Epidermal melanocyte (primary cell): ENCODE results near the gene STIMATE.

Experiments used
- DNase-seq: peaks from one replicate; pipeline ENCODE4 v3.0.0; 2011; ENCODE audit warnings: low spot score; ENCODE audit not compliant: insufficient read length

Gene STIMATE

DNA sequence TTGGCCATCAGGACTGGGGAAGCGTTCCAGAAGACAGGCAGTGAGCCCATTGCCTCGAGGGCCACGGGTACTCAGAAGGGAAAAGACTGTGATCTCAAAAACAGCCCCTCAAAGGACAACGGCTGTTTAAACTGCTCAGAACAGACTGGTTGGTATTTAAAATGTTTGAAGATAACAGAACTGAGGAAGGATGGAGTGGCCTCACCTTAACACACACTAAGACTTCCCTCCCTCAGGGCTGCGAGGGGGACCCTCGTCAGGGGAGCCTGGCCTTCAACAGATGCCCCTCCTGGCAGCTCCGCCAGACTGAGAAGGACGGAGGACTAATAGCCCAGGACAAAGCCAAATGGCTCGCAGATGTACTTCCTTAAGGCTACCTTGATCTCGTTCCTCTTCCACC is 2.6 kb downstream of the STIMATE start:
- no peak for DNase-seq

DNA sequence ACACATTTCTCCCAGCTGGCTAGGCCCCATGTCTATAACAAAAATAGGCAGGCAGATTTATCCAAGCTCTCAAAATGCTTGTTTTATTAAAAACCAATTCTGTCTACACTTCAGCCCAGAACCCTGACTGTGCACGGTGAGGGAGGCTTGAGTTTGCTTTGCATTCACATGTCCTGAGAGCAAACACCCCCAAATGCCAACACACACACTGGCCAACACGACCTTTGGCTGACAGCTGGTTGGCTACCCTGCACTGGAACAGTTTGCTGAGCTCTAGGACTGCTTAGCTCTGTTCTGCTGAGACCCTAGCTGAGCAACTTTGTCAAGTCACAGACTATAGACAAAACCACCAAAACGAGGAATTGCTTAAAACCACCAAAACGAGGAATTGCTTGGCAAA is 3.6 kb downstream of the STIMATE start:
- DNase-seq: no peak

- DNase-seq: no peak
Measured at GRCh38 chr3:52892625-52893311, 4.6 kb downstream of the STIMATE start.

GRCh38 chr3:52892290-52892624 is 5.1 kb downstream of the STIMATE start:
- no peak for DNase-seq

- DNase-seq: peak; percentile 73
Measured at GRCh38 chr3:52891615-52892081, 5.7 kb downstream of the STIMATE start.

DNA sequence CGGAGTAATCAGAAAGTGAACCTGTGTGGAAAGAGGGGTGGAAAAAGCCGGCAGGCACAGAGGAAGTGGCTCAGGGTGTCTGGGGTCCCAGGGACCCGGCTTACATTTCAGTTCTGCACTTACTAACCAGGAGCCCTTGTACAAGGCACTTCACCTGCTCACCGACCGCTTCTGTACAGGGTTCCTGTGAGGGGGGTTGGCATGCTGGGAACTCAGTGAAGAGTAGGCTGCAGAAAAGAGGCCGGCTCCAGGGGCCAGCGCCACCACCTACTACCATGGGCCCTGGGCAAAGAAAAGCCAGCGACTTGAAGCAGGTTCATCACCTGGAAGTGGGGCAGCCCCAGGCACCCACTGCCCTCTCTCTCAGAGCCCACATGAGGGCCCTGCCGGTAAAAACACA is 6.2 kb downstream of the STIMATE start:
- DNase-seq: no peak

DNA sequence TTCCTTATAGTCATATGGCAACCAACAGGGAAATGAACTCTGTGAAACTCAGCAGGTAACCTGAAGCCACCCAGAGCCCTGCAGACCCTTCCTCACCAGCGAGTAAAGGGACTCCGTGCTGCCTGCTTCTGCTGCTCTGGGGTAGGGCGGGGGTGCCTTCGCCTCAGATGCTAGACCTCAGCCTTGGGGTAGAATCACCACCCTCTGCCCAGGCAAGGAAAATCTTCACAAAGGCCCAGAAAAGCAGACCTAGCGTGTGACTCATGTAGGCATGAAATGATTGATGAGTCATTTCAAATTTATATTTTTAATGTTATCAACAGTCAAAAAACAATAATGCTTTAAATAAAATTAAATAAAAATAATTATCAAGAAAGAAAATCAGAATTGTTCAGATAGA is 6.6 kb downstream of the STIMATE start:
- DNase-seq: no peak

- DNase-seq: no peak
Measured at GRCh38 chr3:52889901-52890300, 7.4 kb downstream of the STIMATE start.

DNA sequence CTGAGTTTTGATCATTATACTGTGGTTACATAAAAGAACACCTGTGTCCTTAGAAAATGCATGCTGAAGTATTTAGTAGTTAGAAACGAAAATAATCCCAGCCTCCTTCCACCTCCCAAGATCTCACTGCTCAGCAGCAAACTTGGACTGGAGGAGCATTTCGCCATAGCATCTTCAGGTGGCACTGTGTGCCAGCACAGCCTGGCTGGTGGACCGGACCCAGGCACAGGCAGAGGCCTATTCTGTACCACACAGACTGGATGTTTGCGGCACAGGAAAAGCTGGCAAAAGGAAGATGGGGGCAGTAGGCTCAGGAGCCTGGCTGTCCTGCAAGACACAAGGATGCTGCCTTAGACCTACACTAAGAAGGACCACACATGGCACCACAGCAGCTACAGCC is 10.2 kb downstream of the STIMATE start:
- DNase-seq: no peak

GRCh38 chr3:52886049-52886730 is 11.2 kb downstream of the STIMATE start:
- no peak for DNase-seq

GRCh38 chr3:52882377-52882776 is 15.0 kb downstream of the STIMATE start:
- no peak for DNase-seq

- DNase-seq: no peak
Measured at GRCh38 chr3:52881871-52882270, 15.5 kb downstream of the STIMATE start.

DNA sequence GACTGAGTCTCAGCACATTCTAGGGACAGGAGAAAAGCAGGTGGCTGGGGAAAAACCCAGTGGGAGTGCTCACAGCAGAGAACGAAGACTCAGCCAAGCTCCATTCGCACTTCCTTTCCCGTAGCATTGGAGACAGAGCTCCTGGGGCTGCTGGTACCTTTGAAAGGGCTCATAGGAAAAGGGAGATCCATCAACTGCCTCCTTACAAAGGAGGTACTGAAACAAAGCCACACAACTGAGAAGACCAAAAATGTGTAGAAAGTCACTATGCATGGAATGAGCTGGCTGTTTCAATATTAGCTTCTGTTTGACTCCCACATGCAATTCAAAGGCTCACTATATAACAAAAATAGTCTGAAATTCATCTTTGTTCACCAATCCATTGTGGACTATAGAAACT is 16.9 kb downstream of the STIMATE start:
- no peak for DNase-seq

DNA sequence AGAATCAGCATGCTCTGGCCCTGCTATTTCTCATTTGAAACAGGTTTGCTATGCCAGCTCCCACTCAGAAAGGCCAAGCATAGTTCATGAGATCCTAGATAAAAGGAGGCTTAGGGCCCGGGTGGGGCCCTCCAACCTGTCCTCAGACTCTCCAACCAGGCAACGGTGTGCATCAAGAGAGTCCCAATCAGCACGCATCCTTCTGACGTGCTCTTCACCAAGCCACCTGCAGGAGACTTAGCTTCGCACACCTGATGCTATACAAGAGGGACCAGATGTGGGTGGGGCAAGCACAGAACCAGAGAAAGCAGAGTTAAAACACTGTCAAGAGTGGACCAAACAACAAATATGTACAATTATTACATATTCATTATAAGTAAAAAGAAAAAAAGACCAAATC is 17.3 kb downstream of the STIMATE start:
- no peak for DNase-seq

DNA sequence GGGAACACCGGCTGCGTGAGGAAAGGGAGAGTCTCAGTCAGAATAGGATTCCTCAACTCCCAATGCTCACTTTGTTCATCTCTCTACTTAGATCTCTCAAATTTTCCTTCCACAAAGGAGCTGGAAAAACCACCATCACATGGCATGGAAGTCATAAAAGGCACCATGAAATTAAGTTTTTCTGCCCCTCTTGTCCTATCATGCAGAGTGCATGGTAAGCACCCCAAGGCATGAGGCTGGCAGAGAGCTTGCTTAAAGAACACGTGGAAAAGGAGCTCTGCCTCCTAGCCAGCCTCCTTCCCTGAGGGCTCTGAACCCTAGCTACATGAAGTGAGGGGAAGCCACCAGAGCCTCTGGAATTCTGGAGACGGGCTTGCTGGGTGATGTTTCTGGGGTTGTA is 17.8 kb downstream of the STIMATE start:
- DNase-seq: peak; percentile 82

- no peak for DNase-seq
Measured at GRCh38 chr3:52879090-52879489, 18.3 kb downstream of the STIMATE start.

DNA sequence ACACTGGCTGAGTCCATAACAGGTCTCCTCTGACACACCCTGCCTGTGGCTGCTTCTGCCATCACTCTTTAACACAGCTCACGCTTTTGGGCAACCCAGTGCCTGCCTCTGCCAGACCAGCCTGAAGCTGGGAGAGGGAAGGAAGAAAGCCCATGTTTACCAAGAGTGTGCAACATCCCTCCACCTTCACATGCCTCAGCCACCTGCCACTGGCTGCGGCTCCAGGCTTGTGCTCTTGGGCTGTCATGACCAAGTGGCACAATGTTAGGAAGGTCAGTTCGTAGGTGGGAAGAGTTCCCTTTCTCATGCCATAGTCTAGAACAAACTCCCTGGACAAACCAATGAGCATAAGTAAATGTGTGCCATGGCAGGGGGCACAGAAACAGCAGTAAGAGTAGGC is 20.3 kb downstream of the STIMATE start:
- no peak for DNase-seq

DNA sequence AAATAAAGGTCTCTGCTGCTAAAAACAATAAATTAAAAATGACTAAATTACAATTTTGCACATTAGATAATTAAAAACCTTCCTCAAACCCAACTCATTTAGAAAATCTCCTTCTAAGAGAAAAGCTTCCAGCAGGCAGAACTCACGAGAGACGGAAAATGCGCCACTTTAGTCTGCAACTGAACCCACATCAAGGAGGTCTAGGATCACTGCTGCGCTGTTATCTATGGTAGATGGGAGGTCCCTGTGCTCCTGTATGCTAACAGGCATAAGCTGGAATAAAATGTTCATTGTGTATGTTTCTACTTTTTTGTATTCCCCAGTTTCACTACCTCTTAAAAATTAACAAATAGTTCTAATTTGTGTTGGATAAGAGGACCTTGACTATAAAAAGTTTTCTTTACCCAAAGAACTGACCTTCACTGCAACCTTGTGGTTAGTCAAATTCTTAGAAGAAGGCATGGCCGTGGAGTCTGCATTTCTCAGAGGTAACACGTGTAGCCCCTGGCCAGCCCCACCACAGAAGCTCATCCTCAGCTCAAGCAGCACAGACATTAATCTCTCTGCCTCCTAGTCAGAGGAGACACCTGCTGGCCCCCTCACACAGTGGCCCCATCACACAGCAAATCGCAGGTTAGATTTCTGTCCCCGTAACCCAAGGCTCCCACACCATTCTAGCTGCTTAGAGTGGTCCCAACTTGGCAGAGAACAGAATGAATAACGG is 22.3 kb downstream of the STIMATE start:
- DNase-seq: no peak

- DNase-seq: no peak
Measured at GRCh38 chr3:52874160-52874701, 23.1 kb downstream of the STIMATE start.

- DNase-seq: no peak
Measured at GRCh38 chr3:52873433-52874159, 23.8 kb downstream of the STIMATE start.

GRCh38 chr3:52872245-52872644 is 25.1 kb downstream of the STIMATE start:
- no peak for DNase-seq

DNA sequence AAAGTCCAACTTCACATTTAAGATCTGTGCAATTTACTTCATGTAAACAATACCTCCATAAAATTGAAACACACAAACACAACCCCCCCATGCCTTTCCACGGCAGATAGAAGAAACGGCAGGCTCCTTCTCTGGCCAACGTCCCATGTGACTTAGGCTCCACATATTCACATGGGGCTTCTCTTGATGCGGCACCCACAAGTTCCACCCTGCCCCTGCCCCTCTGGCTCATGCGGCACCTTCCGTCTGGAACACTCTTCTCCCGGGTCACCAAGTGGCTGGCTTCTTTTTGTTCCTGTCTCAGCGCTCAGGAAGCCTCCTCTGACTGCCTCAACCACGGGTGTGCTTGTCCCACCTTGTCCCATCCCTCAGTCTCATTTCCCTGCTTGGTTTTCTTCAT is 25.6 kb downstream of the STIMATE start:
- DNase-seq: no peak
